ENCODE data around the gene TNNT3.
A peak's percentile ranks its signal among the peaks of the same experiment; 100 is the strongest.
"Not testable (repeated sequence)": the region's sequence is repeated elsewhere in the genome, so short reads cannot be mapped to it uniquely, and the experiment has no call there.

Gene TNNT3

DNA sequence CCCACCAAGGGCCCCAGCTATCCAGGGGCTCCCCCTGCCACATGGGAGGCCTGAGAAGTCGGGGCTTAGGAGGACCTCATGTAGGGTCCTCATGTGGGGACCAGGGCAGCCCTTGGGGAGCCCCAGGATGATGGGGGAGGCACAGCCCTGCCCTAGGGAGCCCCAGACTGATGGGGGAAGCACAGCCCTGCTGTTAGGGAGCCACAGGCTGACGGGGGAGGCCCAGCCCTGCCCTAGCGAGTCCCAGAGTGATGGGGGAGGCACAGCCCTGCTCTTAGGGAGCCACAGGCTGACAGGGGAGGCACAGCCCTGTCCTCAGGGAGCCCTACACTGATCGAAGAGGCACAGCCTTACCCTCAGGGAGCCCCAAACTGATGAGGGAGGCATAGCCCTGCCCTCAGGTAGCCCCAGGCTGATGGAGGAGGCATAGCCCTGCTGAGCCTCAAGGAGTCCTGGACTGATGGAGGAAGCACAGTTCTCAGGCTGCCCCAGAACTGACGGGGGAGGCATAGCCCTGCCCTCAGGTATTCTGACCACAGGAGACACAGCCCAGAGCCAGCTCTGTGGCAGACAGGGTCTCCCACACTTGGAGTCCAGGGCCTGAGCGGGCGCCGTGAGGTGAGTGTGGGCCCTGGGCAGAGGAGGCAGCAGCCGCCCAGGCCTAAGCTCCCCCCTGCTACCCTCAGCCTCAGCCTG is 38.6 kb upstream of the TNNT3 start:
- DNase-seq (ENCODE audit: low spot score) = no peak

GRCh38 chr11:1881442-1882264 is 37.9 kb upstream of the TNNT3 start:
- no peak for DNase-seq (ENCODE audit: low spot score)

GRCh38 chr11:1882265-1883238 is 37.0 kb upstream of the TNNT3 start:
- peak; percentile 70 for DNase-seq (ENCODE audit: low spot score)

- no peak for DNase-seq (ENCODE audit: low spot score)
These were observed 35.9 kb upstream of the TNNT3 start for GRCh38 chr11:1883346-1884302.

DNA sequence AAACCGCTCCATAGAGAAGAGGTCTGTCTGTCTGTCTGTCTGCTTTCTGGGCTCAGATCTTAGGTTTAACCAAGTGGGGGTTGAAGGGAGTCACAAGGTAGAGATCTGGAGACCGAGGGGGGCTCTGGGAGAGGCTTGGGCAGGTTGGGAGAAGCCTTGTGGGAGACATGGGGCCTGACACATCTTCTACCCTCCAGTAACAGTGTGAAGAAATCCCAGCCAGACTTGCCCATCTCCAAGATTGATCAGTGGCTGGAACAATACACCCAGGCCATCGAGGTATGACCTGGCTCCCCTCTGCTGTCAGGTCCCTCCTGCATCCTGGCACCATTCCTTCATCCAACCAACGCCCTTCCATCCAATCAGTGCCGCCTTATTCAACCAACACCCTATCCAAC is 35.2 kb upstream of the TNNT3 start:
- no peak for DNase-seq (ENCODE audit: low spot score)

DNA sequence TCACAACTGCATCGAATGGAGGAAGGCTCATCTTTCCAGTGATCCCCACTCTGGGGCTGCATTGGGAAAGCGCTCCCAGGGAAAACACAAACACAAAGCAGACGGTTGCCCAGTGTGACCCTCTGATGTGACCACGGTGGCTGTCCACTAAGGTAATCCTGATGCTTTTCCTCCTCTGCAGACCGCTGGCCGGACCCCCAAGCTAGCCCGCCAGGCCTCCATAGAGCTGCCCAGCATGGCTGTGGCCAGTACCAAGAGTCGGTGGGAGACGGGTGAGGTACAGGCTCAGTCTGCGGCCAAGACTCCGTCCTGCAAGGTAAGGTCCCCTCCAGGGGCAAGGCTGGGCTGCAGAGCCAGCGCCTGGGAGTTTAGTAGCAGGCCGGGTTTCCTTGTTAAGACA is 33.0 kb upstream of the TNNT3 start:
- DNase-seq (ENCODE audit: low spot score) = not testable (repeated sequence)

DNA sequence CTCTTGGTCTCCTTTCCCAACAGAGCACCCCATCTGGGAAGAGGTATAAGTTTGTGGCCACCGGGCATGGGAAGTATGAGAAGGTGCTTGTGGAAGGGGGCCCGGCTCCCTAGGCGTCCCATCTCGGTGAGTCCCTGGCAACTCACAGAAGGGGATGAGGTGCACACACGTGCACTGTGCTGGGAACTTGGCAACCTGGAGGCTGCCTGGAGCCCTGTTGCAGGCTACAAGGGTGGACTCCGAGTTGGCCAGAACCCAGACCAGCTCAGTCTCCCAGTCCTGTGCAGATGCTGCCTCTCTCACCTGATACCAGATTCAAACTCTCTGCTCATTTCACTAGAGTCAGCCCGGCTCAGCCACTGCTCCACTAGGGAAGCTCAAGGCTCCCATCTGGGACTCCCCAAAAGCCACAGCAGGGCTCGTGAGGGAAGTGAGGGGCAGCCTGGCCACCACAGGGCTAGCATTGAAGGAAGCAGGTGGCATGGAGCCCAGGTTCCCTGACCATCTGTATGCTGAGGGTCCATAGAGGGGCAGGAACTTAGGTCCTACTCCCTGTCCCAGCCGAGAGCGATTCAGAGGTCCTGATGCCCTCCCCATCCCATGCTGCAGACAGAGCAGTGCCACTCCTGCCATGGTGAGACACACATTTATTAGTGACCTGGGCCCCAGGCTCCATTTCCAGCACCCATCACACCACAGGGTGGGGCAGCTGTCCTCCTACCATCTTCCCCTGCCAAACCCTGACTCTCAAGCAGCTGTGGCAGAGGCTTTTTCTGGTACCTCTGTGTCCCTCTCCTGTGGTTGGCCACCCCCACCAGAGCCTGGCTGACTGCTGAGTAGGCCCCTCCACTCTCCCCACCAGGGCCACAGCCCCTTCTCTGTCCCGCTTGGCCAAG is 31.8 kb upstream of the TNNT3 start:
- DNase-seq (ENCODE audit: low spot score) = no peak

GRCh38 chr11:1888347-1888753 is 31.2 kb upstream of the TNNT3 start:
- DNase-seq (ENCODE audit: low spot score) = no peak

- DNase-seq (ENCODE audit: low spot score) = no peak
These were observed 30.7 kb upstream of the TNNT3 start for GRCh38 chr11:1888811-1889210.

DNA sequence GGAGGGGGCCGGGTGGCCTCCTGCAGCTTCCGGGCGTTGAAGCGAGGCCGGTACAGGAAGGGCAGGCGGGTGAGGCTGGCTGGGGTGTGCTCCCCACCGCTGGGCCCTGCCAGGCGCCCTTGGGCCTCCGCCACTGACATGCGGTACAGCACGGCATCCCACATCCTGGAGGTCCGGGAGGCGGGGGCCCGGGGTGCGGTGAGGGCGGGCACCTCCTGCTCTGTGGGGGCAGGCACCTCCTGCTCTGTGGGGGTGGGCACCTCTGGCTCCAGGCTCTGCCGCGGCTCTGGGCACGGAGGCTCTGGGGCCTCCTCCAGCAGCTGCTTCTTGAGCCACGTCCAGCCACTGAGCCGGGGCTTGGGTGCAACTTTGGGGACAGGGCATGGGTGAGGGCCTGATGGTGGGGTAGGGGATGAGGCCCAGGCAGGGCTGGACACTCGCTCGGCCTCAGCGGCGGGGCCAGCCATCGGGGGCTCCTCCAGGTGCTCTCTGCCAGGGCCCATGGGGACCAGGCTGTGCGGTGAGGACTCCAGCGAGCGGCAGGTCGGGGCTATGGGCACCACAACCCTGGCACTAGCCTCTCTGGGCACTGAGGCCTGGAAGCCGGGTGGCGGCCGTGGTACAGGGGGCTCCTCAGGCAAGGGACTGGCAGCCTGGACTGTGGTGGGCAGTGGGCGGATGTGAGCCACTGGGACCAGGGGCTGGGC is 30.1 kb upstream of the TNNT3 start:
- DNase-seq (ENCODE audit: low spot score) = no peak

- no peak for DNase-seq (ENCODE audit: low spot score)
These were observed 29.3 kb upstream of the TNNT3 start for GRCh38 chr11:1889941-1890855.

DNA sequence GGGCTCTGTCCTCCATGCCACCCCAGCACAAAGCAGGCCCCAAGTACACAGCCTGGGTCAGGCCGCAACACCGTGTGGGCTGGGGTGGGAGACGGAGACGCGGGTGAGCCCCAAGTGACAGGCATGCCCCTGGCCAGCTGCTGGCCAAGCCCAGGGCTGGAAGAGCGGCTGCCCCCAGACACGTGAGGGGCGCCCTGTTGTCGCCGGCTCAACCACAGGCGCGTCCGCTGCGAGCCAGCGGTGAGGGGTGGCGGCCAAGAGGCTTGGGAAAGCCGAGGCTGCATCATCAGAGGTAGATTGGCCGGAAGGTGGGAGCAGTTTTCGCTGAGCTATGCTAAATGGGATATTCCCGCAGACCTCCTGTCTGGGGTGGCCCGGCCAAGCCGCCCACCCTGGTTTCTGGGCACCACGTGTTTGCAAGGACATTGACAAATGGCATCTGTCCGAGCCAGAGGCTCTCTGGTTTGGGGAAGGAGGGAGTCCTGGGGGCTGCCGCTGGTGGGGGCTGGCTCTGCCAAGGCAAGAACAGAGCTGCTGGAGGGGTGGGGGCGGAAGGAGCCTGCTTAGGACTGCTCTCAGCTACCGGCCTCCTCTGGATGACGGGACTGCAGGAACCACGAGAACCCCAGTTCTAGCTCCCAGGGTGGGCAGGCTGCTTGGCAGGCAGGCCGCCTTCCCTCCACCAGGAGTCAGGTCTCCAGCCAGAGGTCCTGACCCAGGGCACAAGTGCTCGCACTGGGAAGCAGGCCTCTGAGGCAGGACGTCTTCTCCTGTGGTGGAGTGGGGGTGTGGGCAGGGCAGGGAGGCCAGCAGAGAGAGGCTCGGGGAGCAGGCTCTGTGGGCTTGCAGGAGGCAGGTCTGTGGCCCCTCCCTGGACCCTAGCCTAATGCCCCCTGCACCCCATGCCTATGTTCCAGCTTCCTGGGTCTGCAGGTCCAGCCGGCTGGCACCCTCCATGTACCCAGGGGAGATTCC is 28.4 kb upstream of the TNNT3 start:
- DNase-seq (ENCODE audit: low spot score) = no peak

- no peak for DNase-seq (ENCODE audit: low spot score)
These were observed 27.7 kb upstream of the TNNT3 start, which contains the start of gene PRR33 for GRCh38 chr11:1891831-1892115. TSS of gene PRR33 (minus strand) at chr11:1891895. CDS start at chr11:1890584, 1,311 bp downstream.

DNA sequence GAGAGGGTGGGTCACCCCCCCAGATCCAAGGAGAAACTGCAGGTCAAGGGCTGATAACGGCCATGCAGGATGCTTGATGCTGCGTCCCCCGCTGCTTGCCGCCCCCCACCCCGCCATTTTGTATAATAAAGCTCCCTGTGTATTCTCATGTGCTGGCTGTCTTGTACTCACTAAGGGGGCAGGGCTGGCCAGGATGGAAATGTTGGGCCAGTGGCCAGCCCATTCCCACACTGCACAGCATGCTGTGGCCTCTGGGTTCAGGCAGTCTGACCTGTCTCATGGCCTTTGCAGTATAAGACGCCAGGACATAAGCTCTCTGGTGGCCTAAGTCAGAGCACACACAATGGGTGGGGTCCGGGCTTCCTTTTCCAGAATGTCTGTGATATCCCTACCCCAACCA is 27.4 kb upstream of the TNNT3 start:
- no peak for DNase-seq (ENCODE audit: low spot score)

GRCh38 chr11:1892558-1892957 is 26.9 kb upstream of the TNNT3 start:
- DNase-seq (ENCODE audit: low spot score) = no peak

DNA sequence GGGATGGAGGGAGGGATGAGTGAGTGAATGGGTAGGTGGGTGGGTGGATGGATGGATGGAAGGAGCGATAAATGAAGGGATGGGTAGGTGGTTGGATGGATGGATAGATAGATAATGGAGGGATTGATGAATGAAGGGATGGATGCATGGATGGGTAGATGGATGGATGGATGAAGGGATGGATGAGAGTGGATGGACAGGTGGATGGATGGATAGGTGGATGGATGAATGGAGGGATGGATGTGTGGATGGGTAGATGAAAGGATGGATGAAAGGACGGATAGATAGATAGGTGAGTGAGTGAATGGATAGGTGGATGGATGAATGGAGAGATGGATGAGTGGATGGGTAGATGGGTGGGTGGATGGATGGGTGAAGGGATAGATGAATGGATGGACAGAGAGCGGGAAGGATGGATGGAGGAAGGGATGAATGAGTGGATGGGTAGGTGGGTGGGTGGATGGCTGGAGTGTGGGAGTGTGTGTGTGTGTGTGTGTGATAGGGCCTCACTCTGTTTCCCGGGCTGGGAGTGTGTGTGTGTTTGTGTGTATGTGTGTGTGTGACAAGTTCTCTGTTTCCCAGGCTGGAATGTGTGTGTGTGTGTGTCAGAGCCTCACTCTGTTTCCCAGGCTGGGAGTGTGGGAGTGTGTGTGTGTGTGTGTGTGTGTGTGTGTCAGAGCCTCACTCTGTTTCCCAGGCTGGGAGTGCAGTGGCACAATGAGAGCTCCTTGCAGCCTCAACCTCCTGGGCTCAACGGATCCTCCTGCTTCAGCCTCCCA is 25.7 kb upstream of the TNNT3 start:
- no peak for DNase-seq (ENCODE audit: low spot score)
